ENCODE measurements around the gene KCNIP4. TPM values are rescaled to one million over a fixed set of nuclear protein-coding genes. Genes with fewer than 3 reads are reported as not detected.

The KCNIP4 gene
- total RNA-seq, 1 donor, result not detected

- Histone ChIP-seq H3K79me2 (ENCODE audit: insufficient read depth, low read length) (no peaks in the 10 kb centered on the region), H3K4me2 (ENCODE audit: insufficient read depth, low read length) (no peak overlapping the region), H4K20me1 (ENCODE audit: insufficient read depth, low read length) (no peaks in the 10 kb centered on the region), H3K27ac (ENCODE audit: low read depth, low read length) (no peak overlapping the region), H3K4me1 (ENCODE audit: insufficient read depth, low read length) (no peaks in the 10 kb centered on the region), H2AFZ (ENCODE audit: low read length) (no peak overlapping the region), H3K36me3 (ENCODE audit: insufficient read depth, low read length) (no peaks in the 10 kb centered on the region), H3K4me3 (ENCODE audit: insufficient read depth, low read length) (no peak overlapping the region), H3K27me3 (ENCODE audit: insufficient read depth, low read length) (no peaks in the 10 kb centered on the region), H3K9me3 (ENCODE audit: low read depth, low read length) (peaks cover 2% of the 10 kb centered on the region)
- TF ChIP-seq CTCF (IDR thresholded peaks at IDR 0.05; ENCODE audit: extremely low read depth, low read depth, low read length), result no peak
- DNase-seq (ENCODE audit: insufficient read length, low spot score, missing footprints), result no peak
Measured at GRCh38 chr4:21380861-21381260, 567.7 kb downstream of the KCNIP4 start.

DNA sequence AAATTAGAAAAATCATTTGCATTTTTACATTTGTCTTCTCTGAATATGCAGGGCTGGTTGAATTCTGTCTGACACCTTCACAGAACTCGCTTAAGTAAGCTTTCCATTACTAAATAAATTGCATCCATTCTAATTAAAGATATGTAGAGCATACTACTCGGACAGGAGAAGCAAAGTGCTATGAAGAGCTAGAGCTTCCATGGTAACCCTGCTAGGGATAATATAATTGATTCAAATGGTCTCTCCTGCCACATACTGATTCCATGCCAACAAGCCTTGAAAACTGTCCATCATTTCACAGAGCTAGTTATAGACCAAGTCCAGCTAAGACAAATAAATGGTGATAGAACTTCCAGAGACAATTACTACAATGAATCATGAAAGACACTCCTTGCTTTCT is 571.5 kb downstream of the KCNIP4 start:
- Histone ChIP-seq H4K20me1 (ENCODE audit: insufficient read depth, low read length) (no peaks in the 10 kb centered on the region), H3K27me3 (ENCODE audit: insufficient read depth, low read length) (no peaks in the 10 kb centered on the region), H3K4me3 (ENCODE audit: insufficient read depth, low read length) (no peak overlapping the region), H3K4me1 (ENCODE audit: insufficient read depth, low read length) (no peaks in the 10 kb centered on the region), H3K79me2 (ENCODE audit: insufficient read depth, low read length) (no peaks in the 10 kb centered on the region), H3K4me2 (ENCODE audit: insufficient read depth, low read length) (no peak overlapping the region), H3K9me3 (ENCODE audit: low read depth, low read length) (no peaks in the 10 kb centered on the region), H3K36me3 (ENCODE audit: insufficient read depth, low read length) (no peaks in the 10 kb centered on the region), H3K27ac (ENCODE audit: low read depth, low read length) (no peak overlapping the region), H2AFZ (ENCODE audit: low read length) (no peak overlapping the region)
- TF ChIP-seq CTCF (IDR thresholded peaks at IDR 0.05; ENCODE audit: extremely low read depth, low read depth, low read length), result no peak
- no peak for DNase-seq (ENCODE audit: insufficient read length, low spot score, missing footprints)

DNA sequence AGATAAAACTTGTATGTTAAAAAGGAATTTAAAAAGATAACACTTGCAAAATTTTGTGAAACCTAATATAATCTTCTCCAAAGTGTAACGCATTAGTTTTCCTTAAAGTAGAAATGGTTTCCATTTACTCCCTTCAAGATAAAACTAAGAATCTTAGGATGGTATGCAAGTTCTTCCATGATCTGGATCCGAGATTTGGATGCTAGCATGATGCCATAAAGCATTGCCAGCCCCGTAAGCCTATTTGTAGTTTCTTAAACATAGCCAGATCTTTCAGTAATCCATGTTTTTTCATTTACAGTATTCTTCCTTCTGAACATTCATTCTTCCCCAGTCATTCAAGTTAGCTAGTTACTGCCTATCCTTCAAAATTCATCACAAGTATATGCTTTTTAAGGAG is 572.4 kb downstream of the KCNIP4 start:
- no peak for DNase-seq (ENCODE audit: insufficient read length, low spot score, missing footprints)
- Histone ChIP-seq H4K20me1 (ENCODE audit: insufficient read depth, low read length) (no peaks in the 10 kb centered on the region), H3K27me3 (ENCODE audit: insufficient read depth, low read length) (no peaks in the 10 kb centered on the region), H3K27ac (ENCODE audit: low read depth, low read length) (no peak overlapping the region), H3K36me3 (ENCODE audit: insufficient read depth, low read length) (no peaks in the 10 kb centered on the region), H3K4me2 (ENCODE audit: insufficient read depth, low read length) (no peak overlapping the region), H3K4me3 (ENCODE audit: insufficient read depth, low read length) (no peak overlapping the region), H3K79me2 (ENCODE audit: insufficient read depth, low read length) (no peaks in the 10 kb centered on the region), H3K4me1 (ENCODE audit: insufficient read depth, low read length) (no peaks in the 10 kb centered on the region), H2AFZ (ENCODE audit: low read length) (no peak overlapping the region), H3K9me3 (ENCODE audit: low read depth, low read length) (no peaks in the 10 kb centered on the region)
- no peak for TF ChIP-seq CTCF (IDR thresholded peaks at IDR 0.05; ENCODE audit: extremely low read depth, low read depth, low read length)

DNA sequence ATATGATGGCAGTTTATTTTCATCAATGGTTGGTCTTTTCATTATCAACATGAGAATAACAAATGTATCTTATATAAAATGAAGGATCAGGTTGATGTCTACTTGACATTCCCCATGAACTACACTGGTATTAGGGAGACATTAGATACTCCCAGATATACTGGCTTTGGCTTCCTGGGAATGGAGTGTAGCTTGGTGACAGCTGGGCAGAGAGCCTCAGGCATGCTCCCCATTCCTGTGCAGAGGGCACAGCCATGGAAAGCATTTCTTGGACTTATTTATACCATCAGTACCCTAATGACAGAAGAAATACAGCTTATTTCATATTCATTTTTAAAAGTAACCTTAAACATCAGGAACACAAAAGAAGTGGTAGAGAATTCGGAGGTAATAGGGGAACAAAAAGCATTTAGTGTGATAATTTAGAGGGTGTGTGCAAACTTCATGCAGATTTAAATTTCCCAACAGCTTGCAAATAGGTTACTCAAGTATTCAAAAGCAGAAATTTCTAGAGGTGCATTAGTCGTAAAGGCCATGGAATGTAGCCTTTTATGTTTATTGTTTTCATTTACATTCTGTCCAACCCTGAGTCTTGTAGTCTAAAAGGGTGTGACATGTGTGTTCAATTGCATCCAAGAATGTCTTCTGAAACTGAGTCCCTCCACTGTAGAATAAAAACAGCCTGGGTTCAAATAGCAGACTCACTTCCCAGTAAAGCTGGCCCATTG is 573.8 kb downstream of the KCNIP4 start:
- Histone ChIP-seq H3K36me3 (ENCODE audit: insufficient read depth, low read length) (no peaks in the 10 kb centered on the region), H3K27ac (ENCODE audit: low read depth, low read length) (no peak overlapping the region), H3K27me3 (ENCODE audit: insufficient read depth, low read length) (no peaks in the 10 kb centered on the region), H3K4me1 (ENCODE audit: insufficient read depth, low read length) (no peaks in the 10 kb centered on the region), H4K20me1 (ENCODE audit: insufficient read depth, low read length) (no peaks in the 10 kb centered on the region), H3K4me3 (ENCODE audit: insufficient read depth, low read length) (no peak overlapping the region), H2AFZ (ENCODE audit: low read length) (no peak overlapping the region), H3K9me3 (ENCODE audit: low read depth, low read length) (no peaks in the 10 kb centered on the region), H3K4me2 (ENCODE audit: insufficient read depth, low read length) (no peak overlapping the region), H3K79me2 (ENCODE audit: insufficient read depth, low read length) (no peaks in the 10 kb centered on the region)
- no peak for TF ChIP-seq CTCF (IDR thresholded peaks at IDR 0.05; ENCODE audit: extremely low read depth, low read depth, low read length)
- DNase-seq (ENCODE audit: insufficient read length, low spot score, missing footprints), result no peak
